GM19467 (cell line): ENCODE measurements around the gene NF1.
"Not testable (repeated sequence)": the region's sequence is repeated elsewhere in the genome, so short reads cannot be mapped to it uniquely, and the experiment has no call there.

Experiments used
- ATAC-seq: cut with Tn5 transposase; IDR thresholded peaks from one replicate; pipeline ENCODE4 v1.9.1; 2021; ENCODE audit warnings: mild to moderate bottlenecking, moderate library complexity; ENCODE audit not compliant: unreplicated experiment

The NF1 gene

GRCh38 chr17:31320241-31320640 lies 225.5 kb downstream of the NF1 start:
- no peak for ATAC-seq

GRCh38 chr17:31320791-31321190 lies 226.0 kb downstream of the NF1 start:
- no peak for ATAC-seq

- no peak for ATAC-seq
These were observed 226.7 kb downstream of the NF1 start, which contains the start of gene EVI2A for GRCh38 chr17:31321481-31321880. Gene EVI2A (minus strand): TSS chr17:31321622. CDS start chr17:31319013, 2,609 bp downstream.

GRCh38 chr17:31321966-31322365 lies 227.2 kb downstream of the NF1 start:
- no peak for ATAC-seq

- no peak for ATAC-seq
These were observed 228.8 kb downstream of the NF1 start for GRCh38 chr17:31323551-31323950.

- no peak for ATAC-seq
These were observed 232.9 kb downstream of the NF1 start for GRCh38 chr17:31327534-31328159.

GRCh38 chr17:31328160-31328535 lies 233.4 kb downstream of the NF1 start:
- ATAC-seq: no peak

- ATAC-seq: no peak
These were observed 234.4 kb downstream of the NF1 start for GRCh38 chr17:31329221-31329620.

GRCh38 chr17:31339906-31340661 lies 245.3 kb downstream of the NF1 start:
- no peak for ATAC-seq

- not testable (repeated sequence) for ATAC-seq
These were observed 250.5 kb downstream of the NF1 start for GRCh38 chr17:31345191-31345747.

- no peak for ATAC-seq
These were observed 254.7 kb downstream of the NF1 start for GRCh38 chr17:31349454-31349853.

- ATAC-seq: no peak
These were observed 261.2 kb downstream of the NF1 start for GRCh38 chr17:31355935-31356334.

GRCh38 chr17:31357091-31357490 lies 262.3 kb downstream of the NF1 start:
- ATAC-seq: no peak

GRCh38 chr17:31357839-31358394 lies 263.1 kb downstream of the NF1 start:
- no peak for ATAC-seq

GRCh38 chr17:31364012-31364411 lies 269.2 kb downstream of the NF1 start:
- no peak for ATAC-seq

GRCh38 chr17:31366088-31366487 lies 271.3 kb downstream of the NF1 start:
- ATAC-seq: no peak

- no peak for ATAC-seq
These were observed 274.5 kb downstream of the NF1 start for GRCh38 chr17:31369266-31369665.

GRCh38 chr17:31371511-31372097 lies 276.8 kb downstream of the NF1 start:
- no peak for ATAC-seq

GRCh38 chr17:31373150-31374093 lies 278.6 kb downstream of the NF1 start:
- ATAC-seq: no peak

- no peak for ATAC-seq
These were observed 279.3 kb downstream of the NF1 start for GRCh38 chr17:31374094-31374447.
